Peyer's patch (tissue), 4 donors: ENCODE measurements around the gene PIAS3.

Experiments used
- CTCF ChIP-seq, 6 experiments: fragments of 450-650 bp in 4 of 6; fragments of 200-600 bp in 2 of 6; sonication (generic) in 1 of 6; IDR thresholded peaks; one replicate each; pipeline ENCODE4 v1.5.1; 2017 to 2019; ENCODE audit warnings: antibody characterized with exemption in 6 of 6, mild to moderate bottlenecking in 3 of 6, moderate library complexity in 1 of 6
- POLR2A ChIP-seq, 2 donors: fragments of 450-650 bp; IDR thresholded peaks; one replicate each; pipeline ENCODE4 v1.5.1; 2017; ENCODE audit warnings: antibody characterized with exemption in 2 of 2, mild to moderate bottlenecking in 2 of 2, moderate library complexity in 2 of 2

- TF ChIP-seq CTCF (IDR thresholded peaks at IDR 0.05), result no peak
- TF ChIP-seq POLR2A (IDR thresholded peaks at IDR 0.05), result no peak
These were observed 512 bp downstream of the PIAS3 start for GRCh38 chr1:145858238-145858900.
